NCI-H1417 treated with DMSO at 0.1 percent for 48 hours (cell line): ENCODE measurements around the gene KCNC1.

ENCODE experiments used
- DNase-seq: peaks from one replicate; lab custom pipeline; 2025; lab: John Stamatoyannopoulos, UW

The KCNC1 gene

DNA sequence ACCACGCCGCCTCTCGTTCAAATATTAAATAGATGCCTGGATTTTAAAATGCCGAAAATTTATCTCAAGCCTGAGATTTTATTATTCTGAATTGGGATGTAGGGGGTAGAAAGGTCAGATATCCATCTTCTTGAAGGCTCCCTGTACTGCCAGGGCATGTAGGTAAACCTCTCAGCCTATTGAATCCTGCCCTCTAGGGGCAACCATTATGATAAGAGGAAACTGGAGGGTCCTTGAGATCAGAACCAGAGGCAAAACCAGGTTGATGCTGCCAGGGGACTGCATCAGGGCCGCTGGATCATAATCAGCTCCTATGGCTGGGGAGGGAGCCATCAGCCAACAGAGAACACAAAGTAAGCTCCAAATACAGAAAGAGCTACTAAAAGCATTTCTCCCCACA is 92.4 kb downstream of the KCNC1 start:
- DNase-seq: no peak

DNA sequence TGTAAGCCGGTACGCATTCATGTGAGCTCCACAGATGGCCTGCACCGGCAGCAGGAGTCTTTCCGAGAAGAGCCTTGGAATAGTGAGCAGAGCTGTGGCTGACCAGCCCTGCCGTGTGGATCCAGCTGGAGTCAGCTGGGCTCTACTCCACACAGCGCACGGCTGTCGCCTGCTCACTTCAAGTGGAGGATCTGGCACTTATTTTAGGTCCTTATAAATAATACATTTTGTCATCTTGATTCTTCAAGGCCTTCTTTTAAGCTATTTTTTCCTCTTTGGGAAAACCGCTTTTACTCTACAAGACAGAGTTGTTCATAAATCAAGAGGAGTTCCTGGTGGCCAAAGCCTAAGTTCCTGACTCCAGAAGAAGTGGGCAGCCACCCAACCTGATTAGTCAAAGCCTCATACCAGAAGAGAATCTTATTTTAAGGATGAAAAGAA is 93.8 kb downstream of the KCNC1 start:
- no peak for DNase-seq

DNA sequence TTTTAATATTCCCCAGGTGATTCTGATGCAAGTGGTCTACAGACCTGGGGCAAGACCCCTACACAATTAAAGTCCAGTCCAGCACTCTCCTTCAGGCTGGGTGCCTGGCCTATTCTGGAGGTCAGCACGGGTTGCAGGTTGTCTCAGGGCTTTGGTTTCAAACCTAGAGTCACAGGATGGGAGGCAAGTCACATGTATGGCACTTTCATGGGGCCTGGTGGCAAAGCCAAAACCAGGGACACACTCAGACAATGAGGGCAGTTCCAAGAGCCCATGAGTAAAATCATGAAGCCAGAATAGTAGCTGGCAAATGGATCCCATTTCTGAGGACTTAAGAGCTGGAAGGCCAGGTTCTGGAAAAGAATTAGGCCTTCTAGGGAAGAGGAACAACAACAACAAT is 96.6 kb downstream of the KCNC1 start:
- no peak for DNase-seq

DNA sequence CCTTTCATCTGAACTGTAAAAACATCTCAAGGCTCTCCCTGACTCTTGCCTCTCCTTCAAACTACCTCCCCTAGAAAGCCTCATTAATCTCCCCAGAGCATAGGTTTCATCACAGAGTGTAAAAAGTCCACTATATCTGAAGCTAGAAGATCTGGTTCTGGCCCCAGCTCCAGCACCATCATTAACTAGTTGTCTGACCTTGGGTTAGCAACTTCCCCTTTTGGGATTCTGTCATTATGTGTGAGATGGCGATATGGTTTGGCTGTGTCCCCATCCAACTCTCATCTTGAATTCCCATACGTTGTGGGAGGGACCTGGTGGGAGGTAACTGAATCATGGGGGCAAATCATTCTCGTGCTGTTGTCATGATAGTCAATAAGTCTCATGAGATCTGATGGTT is 97.3 kb downstream of the KCNC1 start:
- no peak for DNase-seq
